ENCODE data around the gene MZT2B.
"Not testable (repeated sequence)": the region's sequence is repeated elsewhere in the genome, so short reads cannot be mapped to it uniquely, and the experiment has no call there.

The MZT2B gene

GRCh38 chr2:130152816-130153595, 29.1 kb upstream of the MZT2B start:
- DNase-seq, result no peak

- DNase-seq, result not testable (repeated sequence)
Measured at GRCh38 chr2:130153721-130154422, 28.2 kb upstream of the MZT2B start.

DNA sequence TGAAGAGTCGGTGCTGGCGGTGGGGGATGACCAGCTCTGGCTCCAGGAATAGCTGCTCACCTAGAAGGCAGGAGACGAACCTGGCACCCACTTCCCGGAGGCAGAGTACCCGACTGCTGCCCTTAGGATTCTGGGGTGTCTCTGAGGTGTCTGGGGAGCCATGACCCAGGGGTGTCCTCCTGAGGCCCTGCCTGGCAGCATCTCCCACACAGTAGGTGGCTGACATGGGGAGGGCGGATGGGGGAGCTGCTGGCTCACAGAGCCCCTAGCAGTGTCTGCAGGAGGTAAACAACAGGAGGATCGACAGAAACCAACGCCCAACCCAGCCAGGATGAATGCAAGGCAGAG, 27.7 kb upstream of the MZT2B start:
- not testable (repeated sequence) for DNase-seq

DNA sequence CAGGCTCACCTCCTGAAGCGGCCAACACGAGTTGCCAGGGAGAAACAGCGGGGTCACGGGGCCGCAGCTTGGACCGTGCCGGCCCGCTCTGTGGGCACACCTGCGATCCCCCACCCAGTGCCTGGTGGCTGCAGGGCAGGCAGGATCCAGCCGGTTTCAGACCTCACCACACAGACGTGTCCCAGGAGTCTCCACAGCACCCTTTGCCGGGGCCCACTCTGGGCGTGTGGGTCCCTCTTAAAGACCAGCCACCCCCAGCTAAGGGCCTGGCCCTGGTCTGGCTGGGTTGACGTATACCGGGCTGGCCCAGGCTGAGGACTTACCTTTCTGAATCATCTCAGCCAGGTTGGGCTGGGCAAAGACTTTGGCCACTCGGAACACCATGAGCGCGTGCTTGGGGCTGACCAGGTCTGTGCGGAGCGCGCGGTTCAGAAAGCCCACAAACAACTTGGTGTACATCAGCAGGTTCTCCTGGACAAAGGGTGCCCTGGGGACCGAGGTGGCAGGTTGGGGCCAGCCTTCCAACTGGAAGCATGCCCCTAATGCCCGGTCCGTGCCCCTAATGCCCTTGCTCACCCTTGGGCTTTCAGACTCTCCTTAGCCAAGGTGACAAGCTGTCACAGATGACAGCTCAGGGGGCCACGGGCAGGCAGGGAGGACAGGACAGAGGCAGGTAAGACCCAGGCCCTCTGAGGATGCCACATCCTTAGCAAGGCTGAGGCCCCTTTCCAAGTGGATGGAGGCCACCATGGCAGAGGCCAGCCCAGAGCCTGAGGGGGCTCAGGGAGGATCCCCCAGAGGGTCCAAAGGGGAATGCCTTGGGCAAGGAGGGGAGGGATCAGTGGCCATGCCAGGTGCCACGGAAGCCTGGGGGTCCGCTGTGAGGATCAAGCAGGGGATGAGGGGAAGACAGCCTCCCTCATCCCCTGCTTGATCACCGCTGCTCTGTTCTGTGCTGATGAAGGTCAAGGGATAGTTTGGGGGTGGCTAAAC, 27.0 kb upstream of the MZT2B start:
- no peak for DNase-seq

DNA sequence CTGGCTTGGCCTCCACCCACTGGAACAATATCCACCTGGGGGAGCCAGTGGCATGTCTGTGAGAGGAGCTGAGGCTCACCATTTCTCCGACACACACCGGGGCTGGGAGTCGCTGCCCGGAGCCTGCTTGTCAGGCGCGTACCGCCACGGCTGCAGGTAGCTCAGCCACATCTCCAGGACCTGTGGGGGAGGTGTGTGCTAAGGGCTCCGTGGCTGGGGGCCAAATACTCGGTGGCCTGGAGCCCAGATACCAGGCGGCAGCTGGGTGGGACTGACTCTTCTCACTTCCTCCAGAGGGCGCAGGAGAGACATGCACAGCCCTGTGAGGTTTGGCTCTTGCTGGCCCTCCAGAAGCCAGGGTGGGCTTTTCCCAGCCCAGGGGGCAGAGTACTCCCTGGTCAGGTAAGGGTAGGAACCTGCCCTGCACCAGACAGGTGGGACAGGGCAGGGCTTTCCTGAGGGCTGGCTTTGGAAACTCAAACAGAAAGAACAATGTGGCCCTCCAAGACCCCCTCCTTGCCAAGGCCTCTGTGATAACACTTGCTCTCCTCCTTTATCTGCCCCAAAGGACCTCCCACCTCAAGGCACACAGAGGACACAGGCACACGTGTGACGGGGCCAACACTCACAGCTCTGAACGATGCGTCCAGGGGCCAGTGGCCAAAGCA, 26.0 kb upstream of the MZT2B start:
- DNase-seq, result not testable (repeated sequence)

- no peak for DNase-seq
Measured at GRCh38 chr2:130156624-130157004, 25.4 kb upstream of the MZT2B start.

GRCh38 chr2:130157354-130157753, 24.7 kb upstream of the MZT2B start:
- DNase-seq, result not testable (repeated sequence)

DNA sequence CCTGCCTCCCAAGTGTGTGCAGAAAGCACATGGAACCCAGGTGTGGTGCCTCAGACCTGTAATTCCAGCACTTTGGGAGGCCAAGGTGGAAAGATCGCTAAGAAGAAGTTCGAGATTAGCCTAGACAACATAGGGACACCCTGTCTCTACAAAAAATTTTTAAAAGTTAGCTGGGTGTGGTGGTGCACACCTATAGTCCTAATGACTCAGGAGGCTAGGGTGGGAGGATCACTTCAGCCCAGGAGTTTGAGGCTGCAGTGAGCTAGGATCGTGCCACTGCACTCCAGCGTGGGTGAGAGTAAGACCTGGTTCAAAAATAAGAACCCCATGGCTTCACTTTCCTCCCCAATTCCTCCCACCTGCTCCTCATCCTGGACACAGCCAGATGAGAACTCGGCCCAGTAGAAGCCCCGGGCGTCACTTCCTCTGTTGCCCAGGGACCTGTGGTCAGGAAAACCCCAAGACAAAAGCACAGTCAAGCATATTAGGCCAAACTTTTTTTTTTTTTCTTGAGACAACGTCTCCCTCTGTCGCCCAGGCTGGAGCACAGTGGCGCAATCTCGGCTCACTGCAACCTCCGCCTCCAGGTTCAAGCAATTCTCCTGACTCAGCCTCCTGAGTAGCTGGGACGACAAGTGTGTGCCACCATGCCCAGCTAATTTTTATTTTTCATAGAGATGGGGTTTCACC, 24.1 kb upstream of the MZT2B start:
- DNase-seq, result not testable (repeated sequence)

GRCh38 chr2:130158631-130159030, 23.4 kb upstream of the MZT2B start:
- no peak for DNase-seq

DNA sequence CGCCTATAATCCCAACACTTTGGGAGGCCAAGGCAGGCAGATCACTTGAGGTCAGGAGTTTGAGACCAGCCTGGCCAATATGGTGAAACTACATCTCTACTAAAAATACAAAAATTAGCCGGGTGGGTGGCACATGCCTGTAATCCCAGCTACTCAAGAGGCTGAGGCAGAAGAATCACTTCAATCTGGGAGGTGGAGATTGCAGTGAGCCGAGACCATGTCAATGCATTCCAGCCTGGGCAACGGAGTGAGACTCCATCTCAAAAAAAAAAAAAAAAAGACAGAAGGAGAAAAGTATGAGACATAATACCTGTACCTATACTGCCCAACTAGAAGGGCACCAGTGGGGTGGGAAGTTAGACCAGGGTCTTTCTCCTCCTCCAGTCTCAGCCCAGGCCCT, 22.7 kb upstream of the MZT2B start:
- not testable (repeated sequence) for DNase-seq

DNA sequence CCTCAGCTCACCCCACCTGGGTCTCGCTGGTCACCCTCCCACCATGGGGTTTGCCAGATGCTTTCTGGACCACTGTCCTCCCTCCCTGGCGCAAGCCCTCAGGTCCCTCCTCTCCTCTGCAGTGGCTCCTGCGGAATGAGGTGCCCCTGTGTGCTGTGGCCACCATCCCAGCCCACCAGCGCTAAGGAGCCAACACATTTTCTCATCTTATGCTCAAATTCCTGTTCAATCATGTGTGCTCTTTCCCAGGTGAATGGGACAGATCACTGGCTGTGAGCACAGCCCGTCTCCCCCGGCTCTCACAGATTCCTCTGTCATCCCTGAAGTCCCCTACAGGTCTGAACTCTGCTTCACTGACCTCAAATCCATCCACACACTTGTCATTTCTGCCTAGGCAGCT, 21.9 kb upstream of the MZT2B start:
- DNase-seq, result no peak

DNA sequence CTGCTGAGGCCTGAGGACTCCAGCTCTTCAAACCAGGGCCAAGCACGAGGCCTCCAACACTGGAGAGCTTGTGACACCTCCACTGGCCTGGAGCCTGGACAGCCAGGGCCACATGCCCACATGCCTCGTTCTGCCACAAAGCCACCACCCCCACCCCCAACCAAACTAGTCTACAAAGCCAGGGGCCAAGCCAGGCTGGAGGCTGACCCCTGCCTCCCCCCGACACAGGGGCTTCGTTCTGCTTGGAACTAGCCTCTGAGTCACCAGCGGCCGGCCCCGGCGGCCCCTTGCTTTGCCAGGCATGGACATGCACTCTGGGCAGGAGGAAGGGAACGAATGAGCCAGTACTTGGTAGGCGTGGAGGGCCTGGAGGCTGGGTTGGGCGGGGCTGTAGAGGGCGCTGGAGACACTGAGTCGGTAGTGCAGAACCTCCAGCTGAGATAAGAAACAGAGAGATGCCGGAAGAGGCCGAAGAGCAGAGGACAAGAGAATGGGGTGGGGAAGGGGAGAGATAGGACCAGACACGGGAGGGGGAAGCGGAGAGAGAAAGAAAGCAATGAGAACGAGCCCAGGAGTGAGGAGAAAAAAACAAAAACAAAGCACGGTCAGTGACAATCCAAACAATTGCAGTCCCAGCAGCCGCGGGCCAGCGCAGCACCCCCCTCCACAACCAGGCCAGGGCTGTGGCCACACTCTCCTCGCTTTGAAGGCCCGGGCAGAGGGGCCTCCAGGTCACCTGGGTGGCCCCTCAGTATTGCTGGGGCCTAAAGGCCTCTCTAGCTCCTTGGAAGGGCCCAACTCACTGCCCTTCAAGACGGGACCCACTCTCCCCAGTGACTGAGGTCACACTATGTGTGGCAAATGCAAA, 21.0 kb upstream of the MZT2B start:
- not testable (repeated sequence) for DNase-seq

DNA sequence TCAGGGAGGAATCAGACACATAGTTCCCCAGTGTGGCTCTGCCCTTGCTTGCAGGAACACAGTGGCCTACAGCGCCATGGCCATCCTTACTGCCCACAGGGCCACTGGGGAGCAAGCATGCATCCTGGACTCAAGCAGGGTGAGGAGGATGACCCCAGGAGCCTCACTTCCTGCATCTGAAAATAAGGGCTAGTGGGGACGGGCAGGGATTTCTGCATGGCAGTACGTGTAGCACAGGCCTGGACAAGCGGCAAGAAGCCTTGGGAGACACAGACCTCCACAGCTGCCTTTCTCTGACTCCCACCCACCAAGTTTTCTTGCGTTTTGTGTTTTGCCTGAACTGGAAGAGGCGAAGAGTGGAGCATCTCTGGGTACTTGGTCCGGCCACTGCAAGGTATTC, 19.6 kb upstream of the MZT2B start:
- not testable (repeated sequence) for DNase-seq

DNA sequence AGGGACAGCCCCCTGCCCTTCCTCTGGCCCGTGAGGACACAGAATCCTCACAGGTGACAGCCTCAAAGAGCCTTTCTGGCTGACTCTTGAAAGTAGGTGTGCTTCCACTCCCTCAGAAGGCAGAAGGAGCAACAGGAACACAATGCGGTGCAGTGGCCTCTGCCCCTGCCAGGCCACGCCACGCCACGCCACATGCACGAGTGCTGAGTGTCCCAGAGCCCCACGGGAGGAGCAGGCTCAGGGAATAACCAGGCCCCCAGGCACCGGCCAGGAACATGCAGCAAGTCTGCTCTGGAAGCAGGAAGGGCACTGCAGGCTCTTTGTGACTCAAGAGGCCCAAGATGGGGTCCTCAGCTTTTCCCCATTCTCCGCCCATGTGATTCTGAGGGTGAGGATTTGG, 19.1 kb upstream of the MZT2B start:
- no peak for DNase-seq

DNA sequence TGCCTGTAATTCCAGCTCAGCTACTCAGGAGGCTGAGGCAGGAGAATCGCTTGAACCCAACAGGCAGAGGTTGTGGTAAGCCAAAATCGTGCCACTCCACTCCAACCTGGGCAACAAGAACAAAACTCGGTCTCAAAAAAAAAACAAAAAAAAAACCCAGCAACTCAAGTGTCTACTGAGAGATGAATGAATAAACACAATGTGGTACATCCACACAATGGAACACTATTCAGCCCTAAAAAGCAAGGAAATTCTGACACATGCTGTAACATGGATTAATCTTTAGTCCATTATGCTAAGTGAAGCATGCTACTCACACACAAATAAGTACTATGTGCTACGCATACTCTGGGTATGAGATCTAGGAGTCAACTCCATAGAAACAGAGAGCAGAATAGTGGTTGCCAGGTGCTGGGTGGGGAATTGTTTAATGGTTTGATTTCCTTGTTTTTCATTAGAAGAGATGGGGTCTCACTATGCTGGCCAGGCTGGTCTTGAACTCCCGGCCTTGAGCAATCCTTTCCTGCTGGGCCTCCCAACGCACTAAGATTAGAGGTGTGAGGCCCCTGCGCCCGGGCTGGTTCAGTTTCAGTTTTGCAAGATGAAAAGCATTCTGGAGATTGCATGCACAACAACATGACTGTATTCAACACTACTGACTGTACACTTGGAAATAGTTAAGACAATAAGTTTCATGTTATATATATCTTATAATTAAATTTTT, 16.6 kb upstream of the MZT2B start:
- no peak for DNase-seq

- not testable (repeated sequence) for DNase-seq
Measured at GRCh38 chr2:130166611-130167010, 15.5 kb upstream of the MZT2B start.

DNA sequence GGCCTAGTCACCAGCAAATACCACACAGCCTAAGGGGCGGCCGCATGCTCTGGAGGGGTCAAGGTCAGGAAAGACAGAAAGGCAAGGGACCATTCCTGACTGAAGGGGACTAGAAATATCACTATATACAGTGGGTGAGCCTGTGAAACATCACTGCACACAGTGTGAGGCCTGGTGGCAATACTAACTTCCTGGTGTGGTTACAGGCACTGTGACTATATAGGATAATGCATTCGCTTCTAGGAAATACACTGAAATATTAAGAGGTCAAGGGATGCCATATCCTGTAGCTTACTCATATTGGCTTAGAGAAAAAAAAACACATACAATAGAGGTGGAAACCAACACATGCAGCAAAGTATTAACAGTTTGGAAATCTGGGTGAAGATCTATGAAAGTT, 12.9 kb upstream of the MZT2B start:
- DNase-seq, result not testable (repeated sequence)

- DNase-seq, result no peak
Measured at GRCh38 chr2:130169896-130170295, 12.2 kb upstream of the MZT2B start.

DNA sequence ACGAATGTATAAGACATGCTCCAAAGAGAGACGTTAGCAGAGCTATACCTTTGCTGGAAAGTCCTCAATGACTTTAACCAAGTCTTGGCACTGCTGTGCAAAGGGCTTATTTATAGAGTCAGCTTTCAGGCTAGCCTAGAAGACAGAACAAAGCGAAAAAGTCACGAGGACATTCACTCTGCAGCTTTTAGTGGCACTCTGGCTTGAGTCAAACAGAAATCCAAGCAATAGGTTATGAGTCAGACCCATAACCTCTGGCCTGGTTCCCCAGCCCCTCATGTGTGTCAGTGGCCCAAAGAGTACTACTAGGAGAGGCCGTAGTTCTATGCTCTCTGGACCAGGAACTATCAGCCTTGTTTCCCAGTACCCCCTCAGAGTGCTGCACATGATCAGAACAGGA, 7.2 kb upstream of the MZT2B start:
- DNase-seq, result not testable (repeated sequence)
